Astrocyte of the hippocampus (primary cell): ENCODE results near the gene ACOX1.

Source experiments
- DNase-seq: peaks from one replicate; pipeline ENCODE4 v3.0.0; 2011; ENCODE audit warnings: low read depth, low spot score

ACOX1 gene

DNA sequence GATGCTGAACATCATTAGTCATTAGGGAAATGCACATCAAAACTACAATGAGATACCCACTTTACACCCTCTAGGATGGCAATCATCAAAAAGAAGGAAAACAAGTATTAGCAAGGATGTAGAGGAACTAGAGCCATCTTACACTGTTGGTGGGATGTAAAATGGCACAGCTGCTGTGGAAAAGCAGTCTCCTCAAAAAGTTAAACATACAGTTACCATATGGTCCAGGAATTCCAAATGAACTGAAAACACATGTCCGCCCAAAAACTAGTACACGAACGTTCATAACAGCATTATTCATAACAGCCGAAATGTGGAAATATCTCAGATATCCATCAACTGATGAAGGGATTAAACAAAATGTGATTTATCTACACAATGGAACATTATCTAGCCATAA is 45.2 kb downstream of the ACOX1 start:
- no peak for DNase-seq

DNA sequence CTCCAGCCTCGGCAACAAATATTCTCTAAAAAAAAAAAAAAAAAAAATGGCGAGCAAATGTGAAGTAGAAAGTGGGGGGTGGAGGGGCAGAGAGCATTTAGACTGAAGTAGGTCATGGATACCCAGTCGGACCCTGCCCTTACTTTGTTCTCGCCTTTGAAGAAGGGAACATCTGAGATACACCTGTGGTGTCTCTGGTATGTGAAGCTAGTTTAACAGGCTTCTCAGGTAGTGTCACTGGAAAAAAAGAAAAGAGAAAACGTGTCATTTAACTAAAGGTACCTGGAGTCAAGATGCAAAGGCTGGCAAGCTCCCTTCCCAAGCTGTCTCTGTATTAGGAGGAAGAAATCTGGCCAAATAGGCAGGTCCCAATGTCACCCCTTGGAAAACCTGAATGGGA is 46.1 kb downstream of the ACOX1 start:
- no peak for DNase-seq

DNA sequence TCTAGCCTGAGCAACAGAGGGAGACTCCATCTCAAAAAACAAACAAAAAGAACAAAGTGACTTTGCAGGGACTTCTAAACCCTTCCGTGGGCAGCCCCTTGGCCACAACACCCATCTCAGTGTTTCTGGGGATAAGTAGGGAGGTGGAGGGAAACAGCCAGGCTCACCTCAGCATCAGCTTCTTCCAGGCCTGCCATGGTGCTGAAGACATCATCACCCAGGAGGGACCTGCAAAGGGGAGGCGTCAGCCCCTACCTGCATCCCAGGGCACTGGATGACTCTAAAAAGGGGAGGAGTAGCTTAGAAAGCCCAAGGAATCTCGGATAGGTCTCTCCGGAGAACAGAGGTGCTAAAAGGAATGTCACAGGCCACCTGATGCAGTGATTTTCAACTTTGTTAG is 47.9 kb downstream of the ACOX1 start:
- DNase-seq = no peak

DNA sequence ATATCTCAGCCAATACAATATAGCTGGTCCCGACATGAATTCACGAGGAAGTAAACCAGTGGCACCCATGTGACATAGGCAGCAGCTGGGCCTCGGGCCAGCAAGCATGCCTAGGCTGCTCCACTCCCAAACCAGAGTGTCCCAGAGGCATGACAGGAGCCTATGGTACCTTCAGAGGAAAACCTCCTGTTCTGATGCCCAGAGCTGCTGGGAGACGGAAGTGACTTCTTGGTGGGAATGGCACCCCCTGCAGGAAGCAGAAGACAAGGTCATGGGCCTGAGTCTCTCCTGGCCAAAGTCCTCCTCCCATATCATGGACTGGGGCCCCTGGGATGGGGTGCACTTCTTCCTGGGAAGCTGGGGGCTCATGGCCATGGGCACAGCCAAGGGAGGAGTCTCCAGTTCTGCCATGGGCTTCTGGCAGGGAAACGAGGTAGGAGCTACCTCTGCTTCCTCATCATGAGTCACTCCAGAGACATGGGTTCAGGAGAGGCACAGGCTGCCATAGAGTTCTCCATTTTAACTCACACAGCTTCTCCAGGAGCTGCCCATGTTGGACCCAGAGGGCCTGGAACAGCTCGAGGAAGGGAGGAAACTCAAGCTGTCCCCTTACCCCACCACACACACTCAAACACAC is 51.6 kb downstream of the ACOX1 start:
- DNase-seq = no peak

DNA sequence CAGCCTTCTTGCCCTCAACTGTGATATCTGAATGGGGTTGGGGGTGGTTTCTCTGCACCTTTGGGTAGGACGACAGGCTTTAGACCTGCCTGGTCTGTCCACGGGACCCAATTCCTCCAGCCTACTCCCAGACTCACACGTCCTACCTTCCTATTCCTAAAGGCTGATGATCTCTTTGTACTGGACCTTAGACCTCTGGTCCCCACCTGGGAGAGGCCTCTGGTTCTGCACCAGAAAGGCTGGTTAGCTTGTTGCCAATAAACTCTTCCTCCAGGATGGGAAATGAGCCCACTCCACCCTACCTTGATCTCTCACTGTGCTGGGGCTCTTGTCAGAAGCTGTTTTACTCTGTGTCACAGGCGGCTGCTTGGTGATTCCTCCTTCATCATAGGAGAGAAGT is 52.5 kb downstream of the ACOX1 start:
- no peak for DNase-seq

DNA sequence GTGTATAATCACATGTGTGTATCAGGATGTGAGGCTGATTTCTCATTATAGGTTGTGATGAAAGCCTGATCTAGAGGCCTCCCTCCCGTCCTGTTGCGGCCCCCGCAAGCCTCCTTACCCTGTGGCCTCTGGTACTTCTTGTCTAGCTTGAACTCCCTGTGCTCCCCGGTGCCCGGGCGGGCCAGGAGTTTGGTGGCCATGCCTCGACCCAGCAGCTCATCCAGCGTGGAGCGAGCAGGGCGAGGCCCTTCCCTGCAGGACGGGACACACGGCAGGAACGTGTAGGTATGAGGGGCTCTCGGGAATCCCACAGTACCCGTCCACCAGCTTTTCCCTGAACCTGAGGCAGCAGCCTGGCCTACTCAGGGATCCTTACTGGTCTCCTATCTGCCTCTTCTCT is 53.1 kb downstream of the ACOX1 start:
- no peak for DNase-seq

DNA sequence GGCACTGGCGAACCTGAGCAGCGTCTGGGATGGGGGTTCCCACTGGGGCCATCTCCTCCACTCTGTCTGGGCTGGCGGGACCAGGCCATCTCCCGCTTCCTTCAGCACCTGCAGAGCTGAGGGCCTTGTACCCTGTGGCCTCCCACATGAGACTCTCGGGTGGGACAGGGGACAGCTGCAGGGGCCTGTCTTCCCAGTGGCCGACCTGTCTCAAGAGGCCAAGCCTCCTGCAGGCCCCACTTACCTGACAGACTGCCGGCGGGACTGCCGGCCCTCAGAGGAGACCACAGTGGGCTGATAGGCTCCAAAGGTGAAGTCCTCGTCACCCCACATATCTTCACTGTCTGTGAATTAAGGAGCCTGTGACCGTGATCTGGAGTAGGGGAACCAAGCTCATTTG is 53.9 kb downstream of the ACOX1 start:
- no peak for DNase-seq

DNA sequence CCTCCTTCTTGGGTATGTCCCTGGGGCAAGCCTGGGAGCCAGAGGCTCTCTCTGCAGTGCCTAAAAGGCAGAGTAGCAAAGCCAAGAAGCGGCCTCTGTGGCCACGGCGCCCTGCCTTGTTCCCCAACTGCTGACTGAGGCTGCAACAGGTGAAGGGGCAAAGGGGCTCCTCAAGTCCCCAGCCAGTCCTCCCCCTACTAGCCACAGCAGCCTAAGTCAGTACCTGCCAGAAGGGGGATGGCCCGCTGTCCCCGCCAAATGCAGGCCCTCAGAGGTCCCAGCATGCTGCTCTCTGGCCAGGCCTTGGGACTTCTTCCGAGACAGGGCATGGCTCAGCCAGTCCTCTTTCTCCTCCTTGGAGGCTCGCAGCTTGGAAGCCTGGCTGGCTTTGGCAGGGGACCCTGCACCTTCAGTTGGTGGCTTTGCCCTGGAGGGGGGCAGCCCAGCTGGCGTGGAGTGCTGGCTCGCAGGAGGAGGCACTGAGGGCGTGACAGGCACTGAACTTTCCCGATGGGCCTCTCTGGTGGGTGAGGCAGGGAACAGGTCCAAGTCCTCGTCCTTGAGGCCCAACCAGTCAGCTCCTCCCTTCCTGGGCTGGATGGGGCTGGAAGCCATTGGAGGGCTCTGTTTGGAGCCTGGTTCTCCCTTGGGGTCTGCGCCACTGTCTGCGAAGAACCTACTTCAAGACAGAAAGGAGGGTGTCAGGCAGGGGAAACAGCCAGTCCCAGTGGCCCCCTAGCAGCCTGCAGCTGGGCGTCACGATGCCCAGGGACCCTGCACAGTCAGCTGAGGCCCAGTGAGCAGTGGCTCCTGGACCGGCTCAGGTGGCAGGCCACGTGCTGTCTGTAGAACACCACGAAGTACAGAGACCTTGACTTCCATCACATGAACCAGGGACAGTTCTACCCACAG is 55.7 kb downstream of the ACOX1 start:
- no peak for DNase-seq

DNA sequence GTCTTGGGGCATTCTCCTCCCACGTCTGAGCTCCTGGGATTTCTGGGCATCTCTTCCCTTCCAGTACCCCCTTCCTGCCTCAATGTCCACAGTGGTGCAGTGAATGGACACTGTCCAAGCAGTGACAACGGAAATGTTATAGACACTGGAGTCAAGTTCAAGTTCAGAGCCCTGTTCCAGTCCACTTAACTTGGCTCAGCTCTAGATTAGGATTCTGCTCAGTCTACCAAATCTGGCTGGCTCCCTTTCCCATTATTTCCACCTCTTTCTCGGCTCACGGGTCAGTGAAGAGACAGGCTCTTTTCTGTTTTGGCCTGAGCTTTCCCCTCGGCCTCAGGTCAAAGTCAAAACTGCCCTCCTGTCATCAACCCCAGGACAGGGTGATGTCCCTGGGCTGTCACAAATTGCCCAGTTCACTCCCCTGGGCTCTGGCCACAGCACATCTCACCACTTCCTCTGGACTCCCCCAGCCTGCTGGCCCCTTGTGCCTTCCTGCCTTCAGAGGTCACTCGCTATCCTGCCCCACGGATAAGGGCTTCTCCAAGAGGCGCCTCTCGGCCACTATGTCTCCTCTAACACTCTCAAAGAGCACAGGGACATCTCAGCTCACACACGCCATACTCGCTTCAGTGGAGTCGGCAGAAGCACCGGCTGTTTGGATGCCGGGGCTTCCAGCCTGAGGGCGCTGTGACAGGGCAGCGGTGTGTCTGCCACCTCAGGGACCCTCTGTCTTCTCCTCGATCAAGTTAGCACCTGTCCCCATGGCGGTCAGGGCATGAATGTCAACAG is 56.6 kb downstream of the ACOX1 start:
- DNase-seq = no peak

DNA sequence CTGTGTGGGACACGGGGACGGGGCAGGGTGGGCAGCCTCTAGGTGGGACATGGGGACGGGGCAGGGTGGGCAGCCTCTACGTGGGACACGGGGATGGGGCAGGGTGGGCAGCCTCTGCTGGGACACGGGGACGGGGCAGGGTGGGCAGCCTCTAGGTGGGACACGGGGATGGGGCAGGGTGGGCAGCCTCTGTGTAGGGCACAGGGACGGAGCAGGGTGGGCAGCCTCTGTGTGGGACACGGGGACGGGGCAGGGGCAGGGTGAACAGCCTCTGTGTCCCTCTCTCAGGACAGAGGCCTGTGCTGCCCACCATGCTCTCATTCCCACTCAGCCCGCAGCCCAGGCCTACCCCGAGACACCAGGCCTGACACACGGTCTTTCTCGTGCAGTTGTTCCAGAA is 57.4 kb downstream of the ACOX1 start:
- DNase-seq = no peak

DNA sequence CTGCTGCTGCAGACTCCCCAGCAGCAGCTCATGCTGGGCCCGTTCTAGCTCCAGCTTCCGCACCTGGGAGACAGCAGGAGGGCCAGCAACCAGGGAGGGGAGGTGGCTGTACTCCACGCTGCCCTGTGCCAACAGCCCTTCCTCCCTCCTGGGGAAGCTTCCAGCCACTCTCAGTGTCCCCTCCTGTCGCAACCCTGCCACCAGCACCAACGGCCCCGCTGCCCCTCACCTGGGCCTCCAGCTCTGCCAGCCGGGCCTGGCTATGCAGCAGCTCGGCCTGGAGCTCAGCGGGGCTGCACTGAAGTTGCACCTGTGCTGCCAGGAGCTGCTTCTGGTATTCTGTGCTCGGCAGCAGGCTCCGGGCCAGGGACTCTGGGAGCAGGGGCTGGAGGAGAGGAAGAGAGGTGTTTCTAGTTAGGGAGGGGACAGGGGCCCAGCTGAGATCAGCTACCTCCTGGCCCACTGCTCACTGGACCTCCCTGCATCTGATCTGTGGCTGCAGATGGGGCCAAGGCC is 58.9 kb downstream of the ACOX1 start:
- DNase-seq = no peak

DNA sequence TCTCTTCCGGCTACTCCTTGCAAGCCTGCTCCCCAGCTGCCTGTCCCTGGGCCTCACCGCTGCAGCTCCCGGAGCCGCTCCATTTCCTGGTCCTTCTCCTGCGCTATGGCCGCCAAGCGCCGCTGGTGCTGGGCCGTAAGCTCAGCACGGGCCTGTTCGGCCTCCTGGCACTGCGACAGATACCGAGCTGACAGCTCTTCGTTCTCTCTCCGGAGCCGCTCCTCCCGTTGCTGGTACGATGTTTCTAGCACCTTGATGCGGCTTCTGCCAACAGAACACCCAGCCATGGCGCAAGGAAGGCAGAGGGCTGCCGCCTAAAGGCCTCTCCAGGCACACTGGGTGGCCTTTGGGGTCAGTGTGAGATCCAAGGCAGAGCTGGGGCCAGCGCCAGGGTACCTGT is 59.4 kb downstream of the ACOX1 start:
- no peak for DNase-seq

DNA sequence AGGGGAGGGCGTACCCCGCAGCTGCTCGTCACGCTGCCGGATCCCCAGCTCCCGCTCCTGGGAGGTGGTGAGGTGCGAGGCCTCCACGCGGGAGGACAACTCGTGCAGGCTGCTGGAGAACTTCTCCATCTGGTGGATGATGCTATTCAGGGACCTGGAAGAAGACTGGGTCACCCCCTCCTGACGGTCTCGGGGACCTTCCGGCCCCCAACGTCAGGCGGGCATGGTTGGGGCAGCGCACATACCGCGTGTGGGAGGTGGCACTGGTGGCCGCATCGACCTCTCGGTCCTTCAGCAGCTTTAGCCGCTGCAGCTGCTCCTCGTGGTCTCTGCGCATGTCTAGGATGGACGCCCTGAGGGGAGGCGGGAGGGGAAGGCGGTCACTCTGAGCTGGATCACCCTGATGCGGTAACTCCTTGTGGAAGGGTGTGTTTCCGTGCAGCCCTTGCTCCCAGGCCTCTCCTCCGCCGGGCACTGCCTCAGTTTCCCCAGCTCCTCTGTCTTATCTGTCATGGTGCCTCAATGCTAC is 61.0 kb downstream of the ACOX1 start:
- no peak for DNase-seq

DNA sequence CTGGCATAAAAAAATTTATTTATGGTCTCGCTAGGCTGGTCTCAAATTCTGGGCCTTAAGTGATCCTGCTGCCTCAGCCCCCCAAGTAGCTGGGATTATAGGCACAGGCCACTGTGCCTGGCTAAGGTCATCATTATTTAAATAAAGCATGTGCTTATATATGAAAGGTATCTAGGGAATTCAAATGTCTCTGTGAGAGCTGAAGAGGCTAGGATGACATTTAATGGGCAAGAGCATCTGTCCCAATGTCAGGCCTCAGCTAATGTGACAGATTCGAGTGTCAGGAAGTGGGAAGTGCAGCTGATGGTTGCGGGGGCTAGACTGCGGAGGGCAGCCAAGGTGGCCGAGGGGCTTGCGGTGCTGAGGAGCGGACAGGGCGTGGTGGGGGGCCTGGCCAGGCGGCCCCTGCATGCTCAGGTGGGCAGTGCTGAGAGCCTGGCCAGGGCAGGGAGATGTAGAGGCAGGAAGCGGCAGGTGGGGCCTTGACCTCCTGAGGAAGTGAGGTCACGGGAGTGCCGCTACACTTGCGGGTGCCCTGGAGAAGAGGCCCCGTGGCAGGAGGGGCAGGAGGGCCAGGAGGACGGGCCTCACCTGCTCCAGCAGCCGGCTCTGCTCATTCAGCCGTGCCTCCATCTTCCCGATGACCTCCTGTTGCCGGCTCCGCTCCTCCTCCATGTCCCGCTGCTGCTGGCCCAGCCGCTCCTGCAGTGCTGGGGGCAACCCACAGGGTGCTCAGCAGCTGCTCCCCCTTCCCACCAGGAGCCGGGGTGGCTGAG is 61.6 kb downstream of the ACOX1 start:
- DNase-seq = no peak

DNA sequence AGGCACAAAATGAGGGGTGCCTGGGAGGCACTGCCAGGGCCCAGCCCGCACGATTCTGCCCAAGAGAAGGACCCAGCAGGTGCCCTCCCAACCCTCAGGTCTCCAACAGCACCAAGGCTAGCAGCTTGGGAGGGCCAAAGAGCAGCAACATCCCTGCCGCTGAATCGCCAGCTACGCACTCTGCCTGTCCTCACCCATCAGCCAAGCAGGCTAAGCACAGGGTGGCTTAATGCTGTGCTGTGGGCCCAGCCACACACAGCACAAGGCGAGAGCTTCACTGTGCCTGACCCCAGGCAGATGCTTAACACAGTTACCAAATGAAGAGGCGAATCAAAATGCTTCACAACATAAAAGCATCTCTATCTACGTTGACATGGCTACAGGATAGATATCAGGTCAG is 63.7 kb downstream of the ACOX1 start:
- DNase-seq = no peak

DNA sequence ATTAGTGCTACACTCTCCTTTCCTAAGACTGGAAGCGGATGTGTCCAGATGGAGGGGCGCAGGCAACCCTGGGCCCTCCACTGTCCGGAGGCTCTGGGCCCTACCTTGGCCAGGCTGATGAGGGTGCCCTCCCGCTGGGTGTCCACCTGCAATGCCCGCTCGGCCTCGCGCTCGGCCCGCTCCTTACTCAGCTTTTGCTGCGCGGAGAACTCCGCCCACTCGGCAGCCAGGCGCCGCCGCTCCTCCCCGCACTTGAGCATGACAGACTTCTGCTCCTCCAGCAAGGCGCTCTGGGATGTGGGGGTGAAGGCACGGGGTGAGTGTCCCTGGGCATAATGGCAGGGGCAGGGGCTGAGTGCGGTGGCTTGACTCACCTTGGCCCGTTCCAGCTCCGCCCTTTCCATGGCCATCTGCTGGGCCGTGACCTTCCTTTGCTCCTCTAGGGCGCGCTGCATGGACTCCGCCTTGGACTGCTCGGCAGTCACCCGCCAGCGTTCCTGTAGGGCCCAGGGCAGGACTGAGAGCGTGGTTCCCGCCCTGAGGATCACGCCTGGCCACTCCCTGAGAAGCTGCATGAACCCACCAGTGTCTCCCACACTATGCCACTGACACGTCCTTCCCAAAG is 64.2 kb downstream of the ACOX1 start:
- no peak for DNase-seq

DNA sequence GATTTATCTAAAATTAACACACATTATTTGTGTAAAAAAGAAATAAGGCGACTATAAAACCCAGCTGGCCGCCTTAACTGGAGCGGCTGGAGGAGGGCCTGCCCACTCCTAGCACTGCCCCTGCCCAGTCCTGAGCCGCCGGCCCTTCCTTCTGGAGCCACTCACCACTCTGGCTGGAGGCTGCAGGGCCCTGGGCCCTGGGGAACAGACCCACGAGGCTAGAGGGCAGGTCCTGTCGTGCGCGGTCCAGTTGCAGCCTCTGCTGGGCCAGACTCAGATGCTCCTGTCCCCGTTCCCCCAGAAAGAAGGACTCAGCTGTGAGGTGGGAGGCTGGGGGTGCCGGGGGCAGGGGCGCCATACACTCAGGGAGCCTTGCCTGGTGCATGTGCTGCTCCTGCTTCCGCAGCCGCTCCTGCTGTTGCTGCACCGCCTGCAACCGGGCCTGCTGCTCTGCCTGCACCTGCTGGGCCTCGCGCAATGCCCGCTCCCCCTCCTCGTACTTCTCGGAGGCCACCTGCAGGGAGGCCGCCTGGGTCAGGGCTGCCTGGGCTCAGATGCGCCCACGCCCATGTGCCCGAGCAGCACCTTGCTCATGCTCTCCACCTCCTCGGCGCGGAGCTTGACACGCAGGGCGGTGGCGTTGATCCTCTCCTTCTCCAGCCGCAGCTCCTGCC is 65.3 kb downstream of the ACOX1 start:
- DNase-seq = no peak

DNA sequence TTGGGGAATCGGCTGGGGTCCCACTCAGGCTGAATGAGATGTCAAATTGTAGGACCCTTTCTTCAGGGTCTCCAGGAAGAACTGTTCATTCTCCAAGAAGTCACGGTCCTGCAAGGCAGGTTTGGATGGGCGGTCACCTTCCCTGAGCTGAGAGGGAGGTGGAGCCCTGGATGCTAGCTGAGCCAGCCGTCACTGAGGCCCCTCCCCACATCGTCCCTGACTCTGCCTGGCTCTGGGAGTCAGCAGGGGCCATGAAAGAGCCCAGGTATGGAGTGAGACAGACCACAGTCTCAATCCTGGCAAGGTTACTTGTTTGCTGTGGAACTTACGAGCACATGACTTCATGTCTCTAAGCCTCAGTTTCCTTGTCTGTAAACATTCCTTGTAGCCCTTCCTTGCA is 68.3 kb downstream of the ACOX1 start:
- no peak for DNase-seq

DNA sequence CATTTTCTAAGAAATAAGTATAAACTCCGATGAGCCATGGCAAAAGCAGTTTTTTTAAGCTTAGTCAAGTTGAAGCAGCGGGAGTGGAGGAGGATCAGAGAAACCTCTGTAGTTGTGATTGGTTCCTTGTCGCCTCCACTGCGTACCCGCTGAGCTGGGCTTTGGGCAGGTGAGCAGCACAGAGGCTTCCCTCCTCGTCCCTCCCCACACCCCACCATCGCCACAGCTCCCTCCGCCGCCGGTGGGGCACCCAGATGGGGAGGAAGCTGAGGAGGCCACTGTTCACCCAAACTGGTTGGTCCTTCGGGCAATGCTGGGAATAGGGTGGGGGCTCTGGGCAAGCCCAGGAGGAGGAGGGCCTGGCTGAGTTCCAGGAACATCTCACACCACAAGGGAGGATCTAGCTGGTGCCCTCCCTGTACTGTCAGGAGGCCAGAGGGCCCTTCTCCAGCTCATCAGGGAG is 69.1 kb downstream of the ACOX1 start:
- DNase-seq = no peak
